ENCODE measurements around the gene CEP162.
"Not testable (repeated sequence)": the region's sequence is repeated elsewhere in the genome, so short reads cannot be mapped to it uniquely, and the experiment has no call there.

CEP162 gene

GRCh38 chr6:84137989-84138575 lies 89.4 kb downstream of the CEP162 start:
- FAIRE-seq, result no peak

GRCh38 chr6:84137051-84137375 lies 90.4 kb downstream of the CEP162 start:
- no peak for FAIRE-seq

- FAIRE-seq, result no peak
Observed at GRCh38 chr6:84136364-84137050, 90.9 kb downstream of the CEP162 start.

GRCh38 chr6:84135291-84135690 lies 92.2 kb downstream of the CEP162 start:
- no peak for FAIRE-seq

- FAIRE-seq, result not testable (repeated sequence)
Observed at GRCh38 chr6:84133385-84133784, 94.1 kb downstream of the CEP162 start.

- FAIRE-seq, result not testable (repeated sequence)
Observed at GRCh38 chr6:84129588-84129987, 97.9 kb downstream of the CEP162 start.

GRCh38 chr6:84123186-84123585 lies 104.3 kb downstream of the CEP162 start:
- no peak for FAIRE-seq

GRCh38 chr6:84119277-84119676 lies 108.2 kb downstream of the CEP162 start:
- FAIRE-seq, result no peak

- no peak for FAIRE-seq
Observed at GRCh38 chr6:84118191-84118590, 109.3 kb downstream of the CEP162 start.

- not testable (repeated sequence) for FAIRE-seq
Observed at GRCh38 chr6:84114933-84115594, 112.4 kb downstream of the CEP162 start.

GRCh38 chr6:84111351-84111750 lies 116.1 kb downstream of the CEP162 start:
- not testable (repeated sequence) for FAIRE-seq

GRCh38 chr6:84107495-84107894 lies 119.9 kb downstream of the CEP162 start:
- no peak for FAIRE-seq

GRCh38 chr6:84105215-84105924 lies 122.1 kb downstream of the CEP162 start:
- FAIRE-seq, result not testable (repeated sequence)

GRCh38 chr6:84103029-84103428 lies 124.4 kb downstream of the CEP162 start:
- no peak for FAIRE-seq

GRCh38 chr6:84095156-84095555 lies 132.3 kb downstream of the CEP162 start:
- no peak for FAIRE-seq

- no peak for FAIRE-seq
Observed at GRCh38 chr6:84093441-84094435, 133.7 kb downstream of the CEP162 start.

- no peak for FAIRE-seq
Observed at GRCh38 chr6:84089552-84089951, 137.9 kb downstream of the CEP162 start.

GRCh38 chr6:84089081-84089480 lies 138.4 kb downstream of the CEP162 start:
- FAIRE-seq, result no peak

- no peak for FAIRE-seq
Observed at GRCh38 chr6:84086545-84087429, 140.7 kb downstream of the CEP162 start.

GRCh38 chr6:84086056-84086455 lies 141.4 kb downstream of the CEP162 start:
- no peak for FAIRE-seq

- not testable (repeated sequence) for FAIRE-seq
Observed at GRCh38 chr6:84084705-84085104, 142.7 kb downstream of the CEP162 start.
